NCI-H510A treated with DMSO at 0.1 percent for 48 hours (cell line): ENCODE data around the gene TNFRSF19.
A peak's percentile ranks its signal among the peaks of the same experiment; 100 is the strongest.

ENCODE experiments used
- DNase-seq: peaks from one replicate; lab custom pipeline; 2025; lab: John Stamatoyannopoulos, UW

The TNFRSF19 gene

GRCh38 chr13:23628765-23629565 is 58.8 kb downstream of the TNFRSF19 start:
- DNase-seq, result no peak

GRCh38 chr13:23629566-23630272 is 59.5 kb downstream of the TNFRSF19 start:
- DNase-seq, result no peak

- DNase-seq, result no peak
Observed at GRCh38 chr13:23630349-23631093, 60.3 kb downstream of the TNFRSF19 start.

GRCh38 chr13:23631311-23632047 is 61.3 kb downstream of the TNFRSF19 start:
- no peak for DNase-seq

GRCh38 chr13:23632048-23632582 is 61.9 kb downstream of the TNFRSF19 start:
- peak; percentile 23 for DNase-seq

GRCh38 chr13:23632741-23633140 is 62.5 kb downstream of the TNFRSF19 start:
- DNase-seq, result no peak

- DNase-seq, result no peak
Observed at GRCh38 chr13:23634897-23635296, 64.7 kb downstream of the TNFRSF19 start.

GRCh38 chr13:23636360-23636759 is 66.1 kb downstream of the TNFRSF19 start:
- no peak for DNase-seq

- DNase-seq, result no peak
Observed at GRCh38 chr13:23637829-23638228, 67.6 kb downstream of the TNFRSF19 start.

GRCh38 chr13:23639674-23640073 is 69.5 kb downstream of the TNFRSF19 start:
- DNase-seq, result no peak

GRCh38 chr13:23642110-23642509 is 71.9 kb downstream of the TNFRSF19 start:
- no peak for DNase-seq

- DNase-seq, result no peak
Observed at GRCh38 chr13:23643338-23644125, 73.3 kb downstream of the TNFRSF19 start.

GRCh38 chr13:23644126-23644419 is 73.9 kb downstream of the TNFRSF19 start:
- DNase-seq, result no peak

GRCh38 chr13:23644527-23645138 is 74.4 kb downstream of the TNFRSF19 start:
- DNase-seq, result no peak

GRCh38 chr13:23645851-23646250 is 75.6 kb downstream of the TNFRSF19 start:
- no peak for DNase-seq

- DNase-seq, result no peak
Observed at GRCh38 chr13:23651439-23651838, 81.2 kb downstream of the TNFRSF19 start.

- no peak for DNase-seq
Observed at GRCh38 chr13:23651887-23652286, 81.7 kb downstream of the TNFRSF19 start.

GRCh38 chr13:23652909-23653726 is 82.9 kb downstream of the TNFRSF19 start:
- DNase-seq, result no peak
